ENCODE measurements around the gene USH2A.

GRCh38 chr1:216051071-216051470 is 372.2 kb downstream of the USH2A start:
- TF ChIP-seq, protein P1, sequence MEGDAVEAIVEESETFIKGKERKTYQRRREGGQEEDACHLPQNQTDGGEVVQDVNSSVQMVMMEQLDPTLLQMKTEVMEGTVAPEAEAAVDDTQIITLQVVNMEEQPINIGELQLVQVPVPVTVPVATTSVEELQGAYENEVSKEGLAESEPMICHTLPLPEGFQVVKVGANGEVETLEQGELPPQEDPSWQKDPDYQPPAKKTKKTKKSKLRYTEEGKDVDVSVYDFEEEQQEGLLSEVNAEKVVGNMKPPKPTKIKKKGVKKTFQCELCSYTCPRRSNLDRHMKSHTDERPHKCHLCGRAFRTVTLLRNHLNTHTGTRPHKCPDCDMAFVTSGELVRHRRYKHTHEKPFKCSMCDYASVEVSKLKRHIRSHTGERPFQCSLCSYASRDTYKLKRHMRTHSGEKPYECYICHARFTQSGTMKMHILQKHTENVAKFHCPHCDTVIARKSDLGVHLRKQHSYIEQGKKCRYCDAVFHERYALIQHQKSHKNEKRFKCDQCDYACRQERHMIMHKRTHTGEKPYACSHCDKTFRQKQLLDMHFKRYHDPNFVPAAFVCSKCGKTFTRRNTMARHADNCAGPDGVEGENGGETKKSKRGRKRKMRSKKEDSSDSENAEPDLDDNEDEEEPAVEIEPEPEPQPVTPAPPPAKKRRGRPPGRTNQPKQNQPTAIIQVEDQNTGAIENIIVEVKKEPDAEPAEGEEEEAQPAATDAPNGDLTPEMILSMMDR (IDR thresholded peaks at IDR 0.05): no peak
- no peak for TF ChIP-seq EP300 (IDR thresholded peaks at IDR 0.05)

Data from tibial nerve (tissue), 4 donors.